Astrocyte (in vitro differentiated cells and primary cell): ENCODE data around the gene MCF2L2.

Source experiments
- EZH2 ChIP-seq: IDR thresholded peaks from 2 replicates; pipeline ENCODE4 v1.6.1; 2012; ENCODE audit warnings: mild to moderate bottlenecking, low read length, inconsistent platforms; ENCODE audit not compliant: insufficient read depth
- TF ChIP-seq, protein P1 (sequence below): IDR thresholded peaks from 2 replicates; pipeline ENCODE4 v1.5.1; 2011; ENCODE audit warnings: low read depth, mild to moderate bottlenecking, inconsistent platforms, low read length, moderate library complexity; ENCODE audit not compliant: insufficient read depth

DNA sequence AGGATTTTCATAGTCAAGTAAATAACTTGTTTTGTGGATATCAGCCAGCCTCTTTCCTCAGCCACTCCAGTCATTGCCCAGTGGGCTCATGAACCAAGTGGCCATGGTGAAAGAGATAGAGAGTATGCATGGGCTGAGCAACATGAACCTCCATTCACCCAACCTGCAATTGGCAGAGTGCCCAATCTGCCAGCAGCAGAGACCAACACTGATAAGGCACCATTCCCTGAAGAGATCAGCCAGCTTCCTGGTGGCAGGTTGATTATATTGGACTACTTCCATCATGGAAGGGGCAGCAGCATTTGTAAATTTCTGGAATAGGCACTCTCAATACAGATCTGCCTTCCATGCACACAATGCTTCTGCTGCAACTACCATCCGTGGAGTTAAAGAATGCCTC, 10.3 kb upstream of the MCF2L2 start:
- TF ChIP-seq, protein P1, sequence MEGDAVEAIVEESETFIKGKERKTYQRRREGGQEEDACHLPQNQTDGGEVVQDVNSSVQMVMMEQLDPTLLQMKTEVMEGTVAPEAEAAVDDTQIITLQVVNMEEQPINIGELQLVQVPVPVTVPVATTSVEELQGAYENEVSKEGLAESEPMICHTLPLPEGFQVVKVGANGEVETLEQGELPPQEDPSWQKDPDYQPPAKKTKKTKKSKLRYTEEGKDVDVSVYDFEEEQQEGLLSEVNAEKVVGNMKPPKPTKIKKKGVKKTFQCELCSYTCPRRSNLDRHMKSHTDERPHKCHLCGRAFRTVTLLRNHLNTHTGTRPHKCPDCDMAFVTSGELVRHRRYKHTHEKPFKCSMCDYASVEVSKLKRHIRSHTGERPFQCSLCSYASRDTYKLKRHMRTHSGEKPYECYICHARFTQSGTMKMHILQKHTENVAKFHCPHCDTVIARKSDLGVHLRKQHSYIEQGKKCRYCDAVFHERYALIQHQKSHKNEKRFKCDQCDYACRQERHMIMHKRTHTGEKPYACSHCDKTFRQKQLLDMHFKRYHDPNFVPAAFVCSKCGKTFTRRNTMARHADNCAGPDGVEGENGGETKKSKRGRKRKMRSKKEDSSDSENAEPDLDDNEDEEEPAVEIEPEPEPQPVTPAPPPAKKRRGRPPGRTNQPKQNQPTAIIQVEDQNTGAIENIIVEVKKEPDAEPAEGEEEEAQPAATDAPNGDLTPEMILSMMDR = no peak
- TF ChIP-seq EZH2 = no peak
